GM12875 (cell line): ENCODE measurements around the gene ZFYVE28.

Source experiments
- H3K4me3 ChIP-seq: one replicate; pipeline ENCODE4 v1.5.1; 2011; ENCODE audit warnings: low read depth, low read length, control low read depth
- TF ChIP-seq, protein P1 (sequence below): IDR thresholded peaks from 2 replicates; pipeline ENCODE4 v1.5.1; 2011; ENCODE audit warnings: low read depth, mild to moderate bottlenecking, control low read depth, inconsistent platforms, low read length, moderate library complexity, borderline replicate concordance; ENCODE audit not compliant: insufficient read depth

Gene ZFYVE28

DNA sequence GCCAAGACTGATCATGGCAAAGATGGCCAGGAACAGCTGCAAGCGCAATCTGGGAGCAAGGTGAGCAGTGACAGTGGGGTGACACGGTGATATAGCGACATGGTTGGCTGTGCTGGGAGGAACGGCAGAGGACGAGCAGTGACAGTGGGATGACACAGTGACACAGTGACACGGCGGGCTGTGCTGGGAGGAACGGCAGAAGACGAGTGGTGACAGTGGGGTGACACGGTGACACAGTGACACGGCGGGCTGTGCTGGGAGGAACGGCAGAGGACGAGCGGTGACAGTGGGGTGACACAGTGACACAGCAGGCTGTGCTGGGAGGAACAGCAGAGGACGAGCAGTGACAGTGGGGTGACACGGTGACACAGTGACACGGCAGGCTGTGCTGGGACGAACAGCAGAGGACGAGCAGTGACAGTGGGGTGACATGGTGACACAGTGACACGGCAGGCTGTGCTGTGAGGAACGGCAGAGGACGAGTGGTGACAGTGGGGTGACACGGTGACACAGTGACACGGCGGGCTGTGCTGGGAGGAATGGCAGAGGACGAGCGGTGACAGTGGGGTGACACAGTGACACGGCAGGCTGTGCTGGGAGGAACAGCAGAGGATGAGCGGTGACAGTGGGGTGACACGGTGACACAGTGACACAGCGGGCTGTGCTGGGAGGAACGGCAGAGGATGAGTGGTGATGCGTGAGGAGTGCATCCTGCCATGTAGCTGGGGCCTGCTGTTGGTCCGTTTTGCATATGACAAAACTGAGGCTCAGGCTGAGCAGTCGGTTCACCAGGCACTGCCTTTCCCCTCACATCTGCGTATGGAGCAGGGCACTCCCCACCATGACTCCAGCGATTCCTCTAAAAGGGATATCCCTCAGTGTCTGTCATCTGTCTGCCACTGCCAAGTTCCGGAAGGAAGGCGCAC lies 120.6 kb downstream of the ZFYVE28 start:
- no peak overlapping the region for H3K4me3 ChIP-seq
- TF ChIP-seq, protein P1, sequence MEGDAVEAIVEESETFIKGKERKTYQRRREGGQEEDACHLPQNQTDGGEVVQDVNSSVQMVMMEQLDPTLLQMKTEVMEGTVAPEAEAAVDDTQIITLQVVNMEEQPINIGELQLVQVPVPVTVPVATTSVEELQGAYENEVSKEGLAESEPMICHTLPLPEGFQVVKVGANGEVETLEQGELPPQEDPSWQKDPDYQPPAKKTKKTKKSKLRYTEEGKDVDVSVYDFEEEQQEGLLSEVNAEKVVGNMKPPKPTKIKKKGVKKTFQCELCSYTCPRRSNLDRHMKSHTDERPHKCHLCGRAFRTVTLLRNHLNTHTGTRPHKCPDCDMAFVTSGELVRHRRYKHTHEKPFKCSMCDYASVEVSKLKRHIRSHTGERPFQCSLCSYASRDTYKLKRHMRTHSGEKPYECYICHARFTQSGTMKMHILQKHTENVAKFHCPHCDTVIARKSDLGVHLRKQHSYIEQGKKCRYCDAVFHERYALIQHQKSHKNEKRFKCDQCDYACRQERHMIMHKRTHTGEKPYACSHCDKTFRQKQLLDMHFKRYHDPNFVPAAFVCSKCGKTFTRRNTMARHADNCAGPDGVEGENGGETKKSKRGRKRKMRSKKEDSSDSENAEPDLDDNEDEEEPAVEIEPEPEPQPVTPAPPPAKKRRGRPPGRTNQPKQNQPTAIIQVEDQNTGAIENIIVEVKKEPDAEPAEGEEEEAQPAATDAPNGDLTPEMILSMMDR: no peak

DNA sequence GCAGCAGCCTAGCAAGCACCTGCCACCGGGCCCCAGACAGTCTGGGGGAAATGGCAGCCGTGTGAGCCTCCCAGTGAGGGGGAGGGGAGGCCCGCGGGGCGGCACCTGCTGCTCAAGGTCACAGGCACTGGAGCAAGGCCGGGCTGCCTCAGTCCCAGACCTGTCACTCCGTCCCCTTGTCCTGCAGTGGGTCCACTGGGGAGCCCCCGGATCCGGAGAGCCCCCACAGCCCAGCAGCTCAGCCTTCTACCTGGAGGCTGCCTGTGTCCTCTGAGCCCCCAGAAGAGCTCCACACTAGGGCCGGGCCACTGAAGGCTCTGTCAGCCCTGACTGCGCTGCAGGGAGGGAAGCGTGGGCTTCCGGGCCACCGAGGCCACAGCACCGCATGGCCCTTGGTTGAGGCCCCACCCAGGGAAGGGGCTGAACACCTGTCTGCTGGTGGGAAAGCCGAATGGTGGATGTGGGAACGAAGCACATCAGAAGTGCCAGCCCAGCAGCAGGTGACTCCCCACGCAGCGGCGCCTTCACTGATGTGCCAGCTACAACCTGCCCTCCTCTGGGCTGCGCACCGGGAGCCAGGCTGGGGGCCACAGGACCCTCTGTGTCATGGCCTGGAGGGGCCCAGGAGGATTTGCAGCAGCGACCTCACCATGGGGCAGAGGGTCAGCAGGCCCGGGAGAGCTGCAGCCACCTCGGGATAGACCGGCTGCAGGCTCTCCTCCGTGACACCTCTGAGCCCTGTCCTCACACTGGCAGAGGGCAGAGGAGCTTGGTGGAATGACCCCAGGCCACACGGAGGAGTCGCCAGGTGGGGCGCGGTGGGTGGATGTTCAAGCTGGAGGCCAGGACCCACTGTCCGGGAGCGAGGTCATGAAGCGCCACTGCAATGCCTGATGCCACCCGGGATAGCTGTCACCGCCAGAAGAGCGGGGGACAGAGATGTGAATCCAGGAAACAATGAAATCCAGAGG lies 121.5 kb downstream of the ZFYVE28 start:
- TF ChIP-seq, protein P1: no peak
- no peak overlapping the region for H3K4me3 ChIP-seq

DNA sequence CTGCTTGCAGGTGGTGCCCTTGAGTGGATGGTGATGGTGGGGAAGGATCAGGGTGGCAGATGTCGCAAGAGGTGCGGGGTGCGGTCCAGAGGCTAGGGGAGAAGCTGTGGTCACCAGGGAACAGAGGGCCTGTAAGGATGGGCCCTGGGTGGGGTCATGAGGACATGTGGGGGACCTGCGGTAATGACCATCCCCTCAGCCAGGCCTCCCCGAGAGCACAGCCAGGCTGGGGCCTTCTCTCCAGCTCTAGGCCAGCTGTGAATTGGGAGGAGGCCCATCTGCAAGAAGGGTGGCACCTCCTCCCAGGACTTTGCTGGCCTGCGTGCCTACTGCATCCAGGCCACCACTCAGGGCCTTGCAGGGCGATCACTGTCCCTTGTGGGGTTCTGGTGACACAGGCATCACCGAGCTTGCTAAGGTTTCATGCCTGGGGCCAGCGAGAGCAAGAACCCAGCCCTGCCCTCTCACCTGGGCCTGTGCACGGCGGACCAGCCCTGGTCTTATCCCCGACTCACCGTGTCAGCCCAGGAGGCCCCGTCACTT lies 122.5 kb downstream of the ZFYVE28 start:
- H3K4me3 ChIP-seq: no peak overlapping the region
- TF ChIP-seq, protein P1: no peak

DNA sequence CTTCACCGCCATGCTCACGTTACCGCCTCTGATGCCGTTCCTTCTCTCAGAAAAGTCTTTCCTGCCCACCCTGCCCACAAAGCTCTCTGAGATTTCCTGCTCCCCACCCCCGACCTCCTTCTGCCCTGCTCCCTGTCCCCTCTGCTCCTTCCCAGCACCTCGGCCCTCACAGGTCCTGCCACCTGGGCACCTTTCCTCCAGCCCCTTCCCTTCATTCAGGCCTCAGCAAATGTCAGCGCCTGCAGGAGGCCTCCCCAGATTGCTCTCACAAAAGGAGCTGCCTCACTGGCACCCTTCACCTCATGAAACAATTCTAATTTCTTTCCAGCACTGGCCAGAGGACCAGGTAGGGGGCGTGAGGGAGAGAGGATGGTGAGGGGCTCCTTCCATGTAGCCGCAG lies 122.9 kb downstream of the ZFYVE28 start:
- TF ChIP-seq, protein P1: no peak
- no peak overlapping the region for H3K4me3 ChIP-seq

DNA sequence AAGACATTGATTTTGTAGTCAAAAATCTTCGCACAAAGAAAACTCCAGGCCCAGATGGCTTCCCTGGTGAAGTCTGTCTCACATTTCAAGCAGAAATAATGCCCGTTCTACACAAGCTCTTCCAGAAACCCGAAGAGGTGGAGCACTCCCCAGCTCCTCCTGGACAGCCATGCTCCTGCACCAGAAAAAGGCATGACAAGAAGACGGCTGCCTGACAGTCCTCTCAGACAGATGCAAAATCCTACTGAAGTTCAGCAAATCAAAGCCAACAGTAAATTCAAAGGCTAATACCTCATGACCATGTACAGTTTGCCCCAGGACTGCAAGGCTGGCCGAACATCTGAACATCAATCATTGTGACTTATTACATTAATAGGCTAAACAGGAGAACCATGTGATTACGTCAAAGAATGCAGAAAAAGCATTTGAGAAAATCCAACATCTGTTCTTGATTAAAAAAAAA lies 125.8 kb downstream of the ZFYVE28 start:
- no peak overlapping the region for H3K4me3 ChIP-seq
- TF ChIP-seq, protein P1: no peak

DNA sequence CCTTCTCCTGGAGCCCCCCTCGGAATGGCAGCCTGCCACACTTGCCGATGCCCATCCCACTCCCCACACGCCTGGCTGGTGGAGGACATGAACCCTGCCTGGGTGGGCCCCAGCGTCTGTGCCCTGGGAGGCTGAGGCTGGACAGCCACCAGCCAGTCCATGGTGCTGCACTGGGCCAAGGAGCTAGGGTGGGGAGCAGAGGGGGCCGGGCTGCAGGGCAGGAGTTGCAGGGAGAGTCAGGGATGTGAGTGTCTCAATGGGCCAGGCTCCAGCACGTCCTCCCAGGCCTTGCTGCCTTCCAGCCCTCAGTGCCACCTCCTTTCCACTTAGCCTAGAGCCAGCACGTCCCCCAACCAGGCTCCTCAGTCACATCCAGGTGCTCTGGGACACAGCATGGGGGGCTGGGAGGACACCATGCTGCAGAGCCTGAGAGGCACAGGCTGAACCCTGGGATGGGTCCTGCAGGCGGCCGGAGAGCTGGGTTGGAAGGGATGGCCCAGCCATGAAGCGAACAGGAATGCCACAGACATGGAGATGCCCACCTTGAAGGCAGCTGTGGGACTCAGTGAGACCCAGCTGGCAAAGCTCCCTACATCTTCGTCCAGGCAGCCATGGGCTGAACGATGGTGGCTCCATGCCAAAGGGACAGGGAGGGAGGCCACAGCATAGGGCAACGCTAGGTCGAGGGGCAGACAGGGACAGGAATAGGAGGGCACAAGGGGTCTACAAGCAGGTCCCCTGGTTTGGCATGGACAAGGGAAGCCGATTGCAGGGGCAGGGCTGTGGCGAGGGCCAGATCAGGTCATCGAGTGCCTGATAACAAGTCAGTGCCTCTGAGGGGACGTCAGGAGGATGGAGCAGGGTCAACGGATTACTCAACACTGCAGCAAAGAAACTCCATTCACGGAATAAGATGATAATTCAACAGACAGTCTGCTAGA lies 126.5 kb downstream of the ZFYVE28 start:
- TF ChIP-seq, protein P1: no peak
- no peak overlapping the region for H3K4me3 ChIP-seq
